ENCODE measurements around the gene DDX39A. TPM values are rescaled to one million over a fixed set of nuclear protein-coding genes. Genes with fewer than 3 reads are reported as not detected.
A peak's percentile ranks its signal among the peaks of the same experiment; 100 is the strongest.

The DDX39A gene
- total and polyA plus RNA-seq, 2 experiments from 2014 or later, result 47.2 to 58.7 TPM

GRCh38 chr19:14433554-14434501, 14.7 kb upstream of the DDX39A start:
- in situ Hi-C loops (cut with MboI), result no loop called here
- H3K4me3 ChIP-seq, result peak overlapping the region; percentile 82
- no peak for TF ChIP-seq EZH2phosphoT487 (IDR thresholded peaks at IDR 0.05; ENCODE audit: insufficient read depth, low read depth)
- no peak for TF ChIP-seq EZH2 (IDR thresholded peaks at IDR 0.05; ENCODE audit: insufficient read depth, poor library complexity, severe bottlenecking)
- peak overlapping the region; percentile 90 for H3K9ac ChIP-seq
- H3K4me2 ChIP-seq (ENCODE audit: unreplicated experiment), result peak overlapping the region; percentile 72
- H3K4me1 ChIP-seq (ENCODE audit: insufficient read depth), result peaks cover 14% of the 10 kb centered on the region
- H3K36me3 ChIP-seq (ENCODE audit: low read depth), result no peaks in the 10 kb centered on the region
- WGBS, 2 experiments (ENCODE audit: low coverage in 1 of 2, low lambda C conversion rate in 2 of 2, missing lambda C conversion rate in 2 of 2), result 4 to 8% methylated on average over 23 to 27 of the region's 52 CpGs
- H3K9me3 ChIP-seq (ENCODE audit: low read depth), result no peaks in the 10 kb centered on the region
- no peaks in the 10 kb centered on the region for H4K20me1 ChIP-seq (ENCODE audit: insufficient read depth)
- peak overlapping the region; percentile 75 for H3K27ac ChIP-seq
- no peaks in the 10 kb centered on the region for H3K9me2 ChIP-seq (ENCODE audit: insufficient read depth)
- DNase-seq, result peak; percentile 43
- no peaks in the 10 kb centered on the region for H3K27me3 ChIP-seq (replicated peaks; ENCODE audit: insufficient read depth)
- H2AFZ ChIP-seq, result peak overlapping the region; percentile 79
- peaks cover 16% of the 10 kb centered on the region for H3F3A ChIP-seq (ENCODE audit: insufficient read depth)
- H3K79me2 ChIP-seq (ENCODE audit: insufficient read depth), result peaks cover 52% of the 10 kb centered on the region

- H3K9ac ChIP-seq, result peak within 1 kb of the TSS; percentile 90
- 5 to 29% methylated on average over 9 to 69 of the region's 85 CpGs for WGBS, 2 experiments (ENCODE audit: low coverage in 1 of 2, low lambda C conversion rate in 2 of 2, missing lambda C conversion rate in 2 of 2)
- no peaks in the 10 kb centered on the region for H3K36me3 ChIP-seq (ENCODE audit: low read depth)
- no peak for TF ChIP-seq EZH2phosphoT487 (IDR thresholded peaks at IDR 0.05; ENCODE audit: insufficient read depth, low read depth)
- no peak for TF ChIP-seq EZH2 (IDR thresholded peaks at IDR 0.05; ENCODE audit: insufficient read depth, poor library complexity, severe bottlenecking)
- H3K4me3 ChIP-seq, result peak within 1 kb of the TSS; percentile 82
- peaks cover 14% of the 10 kb centered on the region for H3K4me1 ChIP-seq (ENCODE audit: insufficient read depth)
- H3K79me2 ChIP-seq (ENCODE audit: insufficient read depth), result peaks cover 44% of the 10 kb centered on the region
- DNase-seq, result peak; percentile 75
- H3K27ac ChIP-seq, result peak within 1 kb of the TSS; percentile 75
- no peaks in the 10 kb centered on the region for H3K9me3 ChIP-seq (ENCODE audit: low read depth)
- no peaks in the 10 kb centered on the region for H3K27me3 ChIP-seq (replicated peaks; ENCODE audit: insufficient read depth)
- peak within 1 kb of the TSS; percentile 79 for H2AFZ ChIP-seq
- H4K20me1 ChIP-seq (ENCODE audit: insufficient read depth), result no peaks in the 10 kb centered on the region
- H3K9me2 ChIP-seq (ENCODE audit: insufficient read depth), result no peaks in the 10 kb centered on the region
- peaks cover 16% of the 10 kb centered on the region for H3F3A ChIP-seq (ENCODE audit: insufficient read depth)
- H3K4me2 ChIP-seq (ENCODE audit: unreplicated experiment), result peak within 1 kb of the TSS; percentile 72
- in situ Hi-C loops (cut with MboI), result no loop called here
Observed at GRCh38 chr19:14432791-14433553, 13.8 kb upstream of the DDX39A start, which contains the start of gene PKN1. Gene PKN1, plus strand, starts transcription at chr19:14433306. Its CDS starts 216 bp downstream, at chr19:14433522.

GRCh38 chr19:14430712-14431111, 11.6 kb upstream of the DDX39A start:
- Histone ChIP-seq H3K27ac (no peak overlapping the region), H3K4me1 (ENCODE audit: insufficient read depth) (peaks cover 17% of the 10 kb centered on the region), H3K9me3 (ENCODE audit: low read depth) (no peaks in the 10 kb centered on the region), H3K9me2 (ENCODE audit: insufficient read depth) (no peaks in the 10 kb centered on the region), H3K4me3 (no peak overlapping the region), H3K9ac (no peak overlapping the region), H4K20me1 (ENCODE audit: insufficient read depth) (no peaks in the 10 kb centered on the region), H3K36me3 (ENCODE audit: low read depth) (no peaks in the 10 kb centered on the region), H3F3A (ENCODE audit: insufficient read depth) (peaks cover 14% of the 10 kb centered on the region), H3K27me3 (replicated peaks; ENCODE audit: insufficient read depth) (no peaks in the 10 kb centered on the region), H2AFZ (no peak overlapping the region), H3K4me2 (ENCODE audit: unreplicated experiment) (no peak overlapping the region), H3K79me2 (ENCODE audit: insufficient read depth) (peaks cover 21% of the 10 kb centered on the region)
- TF ChIP-seq EZH2 (IDR thresholded peaks at IDR 0.05; ENCODE audit: insufficient read depth, poor library complexity, severe bottlenecking), result no peak
- no peak for TF ChIP-seq EZH2phosphoT487 (IDR thresholded peaks at IDR 0.05; ENCODE audit: insufficient read depth, low read depth)
- no peak for DNase-seq
- in situ Hi-C loops (cut with MboI), result no loop called here
- 78 to 90% methylated on average over 3 of the region's 3 CpGs for WGBS, 2 experiments (ENCODE audit: low coverage in 1 of 2, low lambda C conversion rate in 2 of 2, missing lambda C conversion rate in 2 of 2)

GRCh38 chr19:14428882-14429416, 9.8 kb upstream of the DDX39A start:
- no peak overlapping the region for H3K4me3 ChIP-seq
- no peak overlapping the region for H2AFZ ChIP-seq
- H3K9me2 ChIP-seq (ENCODE audit: insufficient read depth), result no peaks in the 10 kb centered on the region
- peaks cover 5% of the 10 kb centered on the region for H3K79me2 ChIP-seq (ENCODE audit: insufficient read depth)
- in situ Hi-C loops (cut with MboI), result no loop called here
- no peaks in the 10 kb centered on the region for H3K27me3 ChIP-seq (replicated peaks; ENCODE audit: insufficient read depth)
- no peak for TF ChIP-seq EZH2phosphoT487 (IDR thresholded peaks at IDR 0.05; ENCODE audit: insufficient read depth, low read depth)
- TF ChIP-seq EZH2 (IDR thresholded peaks at IDR 0.05; ENCODE audit: insufficient read depth, poor library complexity, severe bottlenecking), result no peak
- peaks cover 6% of the 10 kb centered on the region; the same call in 1 of the 2 replicates for H3K4me1 ChIP-seq (ENCODE audit: insufficient read depth)
- H3K4me2 ChIP-seq (ENCODE audit: unreplicated experiment), result no peak overlapping the region
- H4K20me1 ChIP-seq (ENCODE audit: insufficient read depth), result no peaks in the 10 kb centered on the region
- 86 to 92% methylated on average over 4 of the region's 4 CpGs for WGBS, 2 experiments (ENCODE audit: low coverage in 1 of 2, low lambda C conversion rate in 2 of 2, missing lambda C conversion rate in 2 of 2)
- DNase-seq, result no peak
- H3K9me3 ChIP-seq (ENCODE audit: low read depth), result no peaks in the 10 kb centered on the region
- no peak overlapping the region for H3K27ac ChIP-seq
- H3K36me3 ChIP-seq (ENCODE audit: low read depth), result no peaks in the 10 kb centered on the region
- H3K9ac ChIP-seq, result no peak overlapping the region
- H3F3A ChIP-seq (ENCODE audit: insufficient read depth), result no peaks in the 10 kb centered on the region

Measured in GM23248 (cell line).